ENCODE results near the gene CSNK1E. TPM values are rescaled to one million over a fixed set of nuclear protein-coding genes. Genes with fewer than 3 reads are reported as not detected.

The CSNK1E gene
- total RNA-seq, 2 donors from 2014 or later: 98.1 to 140 TPM

DNA sequence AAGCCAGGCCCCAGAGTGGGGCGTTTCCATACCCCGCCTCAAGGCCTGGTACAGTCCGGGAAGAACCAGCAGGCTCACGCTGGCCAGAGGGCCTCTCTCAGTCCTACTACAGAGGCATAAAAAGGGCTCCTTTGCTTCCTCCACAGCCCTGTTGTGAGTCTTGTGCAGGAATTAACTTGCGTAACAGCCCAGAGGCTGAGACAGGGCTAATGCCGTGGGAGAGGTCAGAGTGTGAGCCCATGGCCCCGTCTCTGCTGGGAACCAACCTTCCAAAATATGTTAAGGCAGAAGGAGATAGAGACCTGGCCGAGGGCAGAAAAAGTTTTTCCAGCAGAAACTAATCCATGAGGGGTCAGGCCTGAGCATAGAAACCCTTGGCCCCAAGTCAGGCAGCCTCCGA is 24.5 kb downstream of the CSNK1E start:
- no peak for ATAC-seq (ENCODE audit: insufficient number of reproducible peaks, low FRiP score, low read depth)
- H3K9me3 ChIP-seq: no peaks in the 10 kb centered on the region
- H3K4me3 ChIP-seq: no peak overlapping the region
- H3K27me3 ChIP-seq (replicated peaks; ENCODE audit: insufficient read depth): no peaks in the 10 kb centered on the region
- peaks cover 49% of the 10 kb centered on the region for H3K36me3 ChIP-seq
- TF ChIP-seq, protein P1, sequence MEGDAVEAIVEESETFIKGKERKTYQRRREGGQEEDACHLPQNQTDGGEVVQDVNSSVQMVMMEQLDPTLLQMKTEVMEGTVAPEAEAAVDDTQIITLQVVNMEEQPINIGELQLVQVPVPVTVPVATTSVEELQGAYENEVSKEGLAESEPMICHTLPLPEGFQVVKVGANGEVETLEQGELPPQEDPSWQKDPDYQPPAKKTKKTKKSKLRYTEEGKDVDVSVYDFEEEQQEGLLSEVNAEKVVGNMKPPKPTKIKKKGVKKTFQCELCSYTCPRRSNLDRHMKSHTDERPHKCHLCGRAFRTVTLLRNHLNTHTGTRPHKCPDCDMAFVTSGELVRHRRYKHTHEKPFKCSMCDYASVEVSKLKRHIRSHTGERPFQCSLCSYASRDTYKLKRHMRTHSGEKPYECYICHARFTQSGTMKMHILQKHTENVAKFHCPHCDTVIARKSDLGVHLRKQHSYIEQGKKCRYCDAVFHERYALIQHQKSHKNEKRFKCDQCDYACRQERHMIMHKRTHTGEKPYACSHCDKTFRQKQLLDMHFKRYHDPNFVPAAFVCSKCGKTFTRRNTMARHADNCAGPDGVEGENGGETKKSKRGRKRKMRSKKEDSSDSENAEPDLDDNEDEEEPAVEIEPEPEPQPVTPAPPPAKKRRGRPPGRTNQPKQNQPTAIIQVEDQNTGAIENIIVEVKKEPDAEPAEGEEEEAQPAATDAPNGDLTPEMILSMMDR (IDR thresholded peaks at IDR 0.05): no peak
- peaks cover 0 to 9% of the 10 kb centered on the region in 2 donors for H3K4me1 ChIP-seq (ENCODE audit: control insufficient read depth in 1 of 2, low read depth in 2 of 2)
- H3K27ac ChIP-seq: peak overlapping the region in 1 of 2 donors; percentile 5
- DNase-seq (ENCODE audit: low spot score): no peak

DNA sequence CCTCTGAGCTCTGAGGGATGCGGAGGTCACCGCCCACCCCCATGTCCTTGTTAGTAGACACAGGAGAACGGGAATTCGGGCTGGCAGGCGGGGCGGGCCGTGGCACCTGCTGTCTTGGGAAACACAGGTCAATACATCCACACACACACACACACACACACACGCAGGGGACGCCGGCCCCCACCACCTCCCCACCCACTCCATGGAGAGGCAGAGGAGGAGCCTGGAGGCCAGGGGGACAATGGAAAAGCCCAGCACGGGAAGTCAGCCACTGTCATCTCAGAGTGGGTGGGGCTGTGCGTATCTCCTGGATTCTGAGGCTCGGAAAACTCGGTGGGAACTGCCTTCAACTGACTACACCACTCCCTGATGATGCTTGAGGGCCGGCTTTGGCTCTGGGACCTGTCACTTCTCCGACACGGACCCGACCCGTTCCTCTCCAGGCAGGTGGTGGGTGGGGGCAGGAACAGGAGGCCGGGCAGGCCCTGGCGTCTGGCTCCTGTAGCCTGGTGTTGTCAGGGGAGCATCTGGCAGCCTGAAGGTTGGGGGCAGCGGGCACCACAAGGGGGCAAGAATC is 25.9 kb downstream of the CSNK1E start:
- ATAC-seq (ENCODE audit: insufficient number of reproducible peaks, low FRiP score, low read depth): no peak
- H3K36me3 ChIP-seq: peaks cover 36% of the 10 kb centered on the region
- H3K27ac ChIP-seq: no peak overlapping the region

DNA sequence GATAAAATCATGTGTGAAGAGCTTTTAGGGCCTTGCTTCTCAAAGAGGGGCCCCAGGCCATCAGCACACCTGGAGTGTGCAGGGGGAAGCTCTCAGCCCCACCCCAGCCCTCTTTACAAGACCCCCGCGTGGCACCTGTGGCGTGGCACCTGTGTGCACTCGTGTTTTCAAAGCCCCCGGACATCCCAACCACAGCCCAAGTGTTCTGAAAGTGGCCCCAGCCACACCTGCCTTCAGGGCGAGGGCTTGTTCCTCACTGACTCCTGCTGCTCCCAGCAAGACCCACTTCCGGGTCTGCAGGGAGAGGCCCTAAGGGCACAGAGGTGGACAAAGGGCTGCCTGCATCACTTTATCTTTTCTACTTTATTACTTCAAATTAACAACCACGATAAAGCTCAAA is 26.9 kb downstream of the CSNK1E start:
- no peak overlapping the region for H3K27ac ChIP-seq

More for the DNA sequence above, 25.9 kb downstream of the CSNK1E start:
- no peaks in the 10 kb centered on the region for H3K27me3 ChIP-seq (replicated peaks; ENCODE audit: insufficient read depth)
- H3K4me1 ChIP-seq (ENCODE audit: control insufficient read depth in 1 of 2, low read depth in 2 of 2): peaks cover 0 to 3% of the 10 kb centered on the region in 2 donors
- H3K4me3 ChIP-seq: no peak overlapping the region
- TF ChIP-seq, protein P1 (IDR thresholded peaks at IDR 0.05): no peak
- no peaks in the 10 kb centered on the region for H3K9me3 ChIP-seq
- no peak for DNase-seq (ENCODE audit: low spot score)

DNA sequence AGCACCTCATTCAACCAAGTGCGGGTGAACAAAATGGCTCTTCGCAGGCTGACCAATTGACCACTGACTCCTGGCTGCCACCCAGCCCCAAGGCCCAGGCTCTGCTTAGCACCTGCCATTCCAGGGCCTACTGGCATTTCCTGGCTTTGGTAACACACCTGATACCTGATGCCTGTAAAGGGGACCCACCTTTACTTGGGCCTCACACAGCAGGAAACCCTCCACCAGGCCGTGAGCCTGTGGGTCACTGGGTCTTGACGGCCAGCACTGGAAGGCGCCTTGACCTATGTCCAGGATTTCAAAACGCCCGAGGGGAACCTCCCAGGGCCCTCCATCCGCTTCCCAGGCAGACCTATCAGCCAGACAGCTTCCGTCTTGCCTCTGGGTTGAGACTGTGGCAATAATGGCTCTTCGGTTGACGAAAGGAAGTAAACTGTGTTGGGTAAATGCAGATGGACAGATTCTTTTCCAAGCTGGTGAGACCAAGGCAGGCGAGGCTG is 27.6 kb downstream of the CSNK1E start:
- no peak for DNase-seq (ENCODE audit: low spot score)
- Histone ChIP-seq H3K36me3 (peaks cover 22% of the 10 kb centered on the region), H3K9me3 (no peaks in the 10 kb centered on the region), H3K4me1 (ENCODE audit: control insufficient read depth in 1 of 2, low read depth in 2 of 2) (peaks cover 4% of the 10 kb centered on the region in 2 donors), H3K27me3 (replicated peaks; ENCODE audit: insufficient read depth) (no peaks in the 10 kb centered on the region), H3K4me3 (no peak overlapping the region), H3K27ac (no peak overlapping the region)
- TF ChIP-seq, protein P1 (IDR thresholded peaks at IDR 0.05): no peak
- no peak for ATAC-seq (ENCODE audit: insufficient number of reproducible peaks, low FRiP score, low read depth)

More for the DNA sequence above, 26.9 kb downstream of the CSNK1E start:
- Histone ChIP-seq H3K36me3 (peaks cover 28% of the 10 kb centered on the region), H3K4me3 (no peak overlapping the region), H3K27me3 (replicated peaks; ENCODE audit: insufficient read depth) (no peaks in the 10 kb centered on the region), H3K9me3 (no peaks in the 10 kb centered on the region), H3K4me1 (ENCODE audit: control insufficient read depth in 1 of 2, low read depth in 2 of 2) (no peaks in the 10 kb centered on the region)
- TF ChIP-seq, protein P1 (IDR thresholded peaks at IDR 0.05): no peak
- DNase-seq (ENCODE audit: low spot score) (no peak), ATAC-seq (ENCODE audit: insufficient number of reproducible peaks, low FRiP score, low read depth) (no peak)

DNA sequence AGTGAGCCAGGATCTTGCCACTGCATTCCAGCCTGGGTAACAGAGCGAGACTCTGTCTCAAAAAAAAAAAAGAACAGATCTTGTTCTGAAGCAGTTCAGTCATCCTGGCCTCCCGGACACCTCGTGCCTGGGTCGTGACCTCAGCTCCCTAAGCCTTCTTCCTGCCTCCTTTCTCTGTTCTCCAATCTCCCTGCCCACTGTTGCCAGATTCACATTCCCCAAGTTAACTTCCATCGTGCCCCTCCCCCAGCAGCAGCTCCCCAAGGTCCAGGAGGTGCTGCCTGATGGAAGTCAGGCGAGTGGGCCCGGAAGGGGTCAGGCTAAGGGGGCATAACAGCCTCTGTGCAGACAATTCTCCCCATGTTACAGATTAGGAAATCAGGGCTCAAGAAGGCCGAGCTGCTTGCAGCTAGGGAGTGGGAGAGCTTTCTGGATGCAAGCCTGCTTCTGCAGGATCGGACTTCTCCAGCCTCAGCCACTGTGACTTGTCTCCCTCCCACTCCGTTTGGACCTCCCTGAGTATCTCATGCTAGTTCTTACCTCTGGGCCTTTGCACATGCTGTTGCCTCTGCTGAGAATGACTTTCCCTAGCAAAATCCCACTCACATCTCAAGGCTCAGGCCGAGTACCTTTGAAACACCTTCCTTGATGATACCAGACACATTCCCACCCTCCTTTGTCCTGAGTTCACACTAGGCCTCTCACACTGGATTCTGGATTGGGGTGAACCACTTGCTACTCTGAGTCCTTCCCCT is 30.1 kb downstream of the CSNK1E start:
- ATAC-seq (ENCODE audit: insufficient number of reproducible peaks, low FRiP score, low read depth): no peak
- H3K4me1 ChIP-seq (ENCODE audit: control insufficient read depth in 1 of 2, low read depth in 2 of 2): peaks cover 14 to 19% of the 10 kb centered on the region in 2 donors
- no peak overlapping the region for H3K27ac ChIP-seq
- no peak for DNase-seq (ENCODE audit: low spot score)
- TF ChIP-seq, protein P1 (IDR thresholded peaks at IDR 0.05): no peak
- H3K4me3 ChIP-seq: no peak overlapping the region
- H3K27me3 ChIP-seq (replicated peaks; ENCODE audit: insufficient read depth): no peaks in the 10 kb centered on the region
- peaks cover 2% of the 10 kb centered on the region for H3K36me3 ChIP-seq
- no peaks in the 10 kb centered on the region for H3K9me3 ChIP-seq

All from thoracic aorta (tissue), 2 donors.